IPS-18c (cell line): ENCODE measurements around the gene C10orf95.

Source experiments
- H3K4me3 ChIP-seq: 2 replicates; pipeline ENCODE4 v1.7.0; 2013; ENCODE audit warnings: low read depth, mild to moderate bottlenecking, low read length, moderate library complexity; ENCODE audit not compliant: insufficient read depth
- H3K9me3 ChIP-seq: one replicate; pipeline ENCODE4 v1.6.1; 2013; ENCODE audit warnings: mild to moderate bottlenecking, low read length, moderate library complexity; ENCODE audit not compliant: control insufficient read depth, insufficient read depth

Gene C10orf95

DNA sequence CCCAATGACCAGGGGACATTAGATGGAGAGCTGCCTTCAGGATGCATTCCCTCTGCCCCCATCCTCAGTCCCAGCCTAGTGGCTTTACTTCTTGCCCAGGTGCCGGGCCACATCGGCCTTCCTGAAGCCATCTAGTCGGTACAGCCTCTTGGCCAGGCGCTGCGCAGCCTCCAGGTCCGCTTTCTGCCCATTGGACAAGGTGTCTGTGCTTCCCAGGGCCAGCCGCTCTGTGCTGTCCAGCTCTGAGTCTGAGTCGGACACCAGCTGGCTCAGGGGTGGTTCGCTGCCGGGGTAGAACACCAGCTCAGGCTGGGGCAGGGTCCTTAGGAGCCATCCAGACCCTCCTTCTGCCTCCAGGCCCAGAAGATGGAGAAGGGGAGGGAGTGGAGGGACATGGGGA, 39.0 kb downstream of the C10orf95 start:
- Histone ChIP-seq H3K9me3 (no peaks in the 10 kb centered on the region), H3K4me3 (no peak overlapping the region)

DNA sequence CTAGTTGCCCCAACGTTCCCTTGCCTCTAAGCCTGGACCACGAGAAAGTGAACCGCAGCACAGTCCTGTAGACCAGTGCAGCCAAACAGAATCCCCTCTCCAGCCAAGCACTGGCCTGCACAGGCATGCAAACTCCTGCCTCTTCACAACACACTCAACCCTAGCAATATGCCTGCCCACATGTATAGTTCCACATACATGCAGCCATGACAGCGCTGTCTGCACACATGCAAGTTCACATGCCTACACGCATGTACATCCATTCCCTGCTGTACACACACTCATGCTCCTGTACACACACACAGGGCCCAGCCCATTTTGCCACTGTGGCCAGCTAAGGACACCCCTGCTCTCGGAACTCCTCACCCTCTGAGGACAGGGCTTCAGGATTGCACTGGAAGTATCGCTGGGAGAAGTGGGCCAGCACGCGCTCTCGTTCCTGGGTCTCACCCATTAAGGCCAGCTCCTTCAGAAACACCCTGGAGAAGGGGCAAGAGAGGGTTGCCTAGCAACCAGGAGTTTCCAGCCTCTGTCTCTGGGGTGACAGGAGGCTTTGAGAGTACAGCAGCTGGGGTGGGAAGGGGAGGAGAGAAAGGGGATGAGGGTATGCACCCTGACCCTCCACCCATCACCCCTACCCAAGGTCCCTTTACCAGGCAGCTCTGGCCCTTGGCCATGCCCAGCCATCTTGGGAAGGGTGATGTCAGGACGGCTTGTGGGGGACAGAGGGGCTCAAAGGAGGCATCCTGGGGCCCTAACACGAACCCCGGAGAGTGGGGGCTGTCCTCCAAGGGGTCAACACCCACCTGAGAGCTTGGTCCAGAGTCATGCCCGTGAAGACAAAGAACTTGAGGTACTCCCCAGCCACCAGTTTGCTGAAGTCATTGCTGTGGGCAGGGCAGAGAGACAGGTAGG, 39.7 kb downstream of the C10orf95 start:
- H3K4me3 ChIP-seq: peak overlapping the region; percentile 15; the same call in 1 of the 2 replicates
- no peaks in the 10 kb centered on the region for H3K9me3 ChIP-seq

DNA sequence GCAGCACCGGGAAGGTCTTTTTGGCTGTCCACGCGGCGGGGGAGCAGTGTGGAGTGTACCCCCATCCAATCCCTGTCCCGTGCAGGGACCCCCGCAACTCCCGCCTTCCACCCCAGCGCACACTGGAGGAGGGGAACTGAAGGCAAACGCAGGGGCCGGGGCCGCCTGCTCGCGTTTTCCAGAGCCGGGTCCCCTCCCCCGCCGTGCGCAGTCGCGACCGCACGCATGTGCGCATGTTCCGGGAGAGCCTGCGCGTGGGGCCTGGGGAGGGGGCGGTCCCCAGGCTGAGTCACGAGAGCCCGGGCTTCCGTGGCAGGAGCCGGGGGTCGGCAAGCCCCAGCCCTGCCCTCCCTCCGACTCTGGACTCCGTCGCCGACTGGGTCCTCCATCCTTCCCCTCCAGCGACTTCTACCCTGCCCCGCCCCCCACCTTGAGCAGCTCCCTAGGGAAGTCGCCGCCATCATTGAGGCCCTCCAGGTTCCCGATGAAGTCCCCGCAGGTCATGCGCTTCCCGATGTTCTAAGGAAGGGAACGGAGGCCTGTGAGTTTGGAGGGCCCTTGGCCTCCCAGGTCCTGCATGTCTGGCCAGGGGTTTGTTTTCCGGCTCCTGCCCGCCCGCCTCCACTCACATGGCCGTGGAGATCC, 40.8 kb downstream of the C10orf95 start:
- H3K9me3 ChIP-seq: no peaks in the 10 kb centered on the region
- peak overlapping the region; percentile 60 for H3K4me3 ChIP-seq

DNA sequence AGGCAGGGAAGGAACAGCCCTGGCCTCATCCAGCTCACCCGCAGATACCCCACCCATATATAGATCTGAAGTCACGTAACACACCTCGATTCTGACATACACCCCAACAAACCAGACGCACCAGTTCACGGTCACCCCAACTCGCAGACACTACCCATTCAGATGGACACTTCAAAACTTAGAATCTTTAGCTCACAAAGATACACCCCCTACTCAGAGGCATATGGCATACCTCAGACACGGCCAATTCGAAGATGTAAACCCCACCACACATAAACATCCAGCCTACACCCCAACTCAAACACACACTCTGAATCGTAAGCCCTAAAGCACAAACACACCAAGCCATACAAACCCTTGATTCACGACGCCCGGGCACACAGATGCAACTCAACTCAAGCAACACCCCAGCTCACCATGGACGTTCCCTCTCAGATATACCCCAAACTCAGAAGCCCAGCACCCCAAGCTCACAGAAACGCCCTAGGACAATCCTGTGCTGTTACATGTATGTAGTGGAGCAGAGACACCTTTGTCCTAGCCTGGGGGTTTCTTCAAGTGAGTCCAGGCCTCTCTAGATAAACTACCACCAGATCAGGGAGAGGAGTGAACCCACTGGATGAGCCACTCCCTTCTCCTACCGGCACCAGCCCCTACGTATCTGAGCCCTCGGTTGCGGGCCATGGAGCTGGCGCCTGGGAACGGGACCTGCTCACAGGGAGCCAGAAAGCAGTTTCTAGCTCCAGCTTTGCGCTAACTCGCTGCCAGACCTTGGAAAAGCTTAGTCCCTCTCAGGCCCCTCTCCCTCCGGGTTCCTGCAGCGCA, 41.5 kb downstream of the C10orf95 start:
- H3K4me3 ChIP-seq: peak overlapping the region; percentile 60
- no peaks in the 10 kb centered on the region for H3K9me3 ChIP-seq

DNA sequence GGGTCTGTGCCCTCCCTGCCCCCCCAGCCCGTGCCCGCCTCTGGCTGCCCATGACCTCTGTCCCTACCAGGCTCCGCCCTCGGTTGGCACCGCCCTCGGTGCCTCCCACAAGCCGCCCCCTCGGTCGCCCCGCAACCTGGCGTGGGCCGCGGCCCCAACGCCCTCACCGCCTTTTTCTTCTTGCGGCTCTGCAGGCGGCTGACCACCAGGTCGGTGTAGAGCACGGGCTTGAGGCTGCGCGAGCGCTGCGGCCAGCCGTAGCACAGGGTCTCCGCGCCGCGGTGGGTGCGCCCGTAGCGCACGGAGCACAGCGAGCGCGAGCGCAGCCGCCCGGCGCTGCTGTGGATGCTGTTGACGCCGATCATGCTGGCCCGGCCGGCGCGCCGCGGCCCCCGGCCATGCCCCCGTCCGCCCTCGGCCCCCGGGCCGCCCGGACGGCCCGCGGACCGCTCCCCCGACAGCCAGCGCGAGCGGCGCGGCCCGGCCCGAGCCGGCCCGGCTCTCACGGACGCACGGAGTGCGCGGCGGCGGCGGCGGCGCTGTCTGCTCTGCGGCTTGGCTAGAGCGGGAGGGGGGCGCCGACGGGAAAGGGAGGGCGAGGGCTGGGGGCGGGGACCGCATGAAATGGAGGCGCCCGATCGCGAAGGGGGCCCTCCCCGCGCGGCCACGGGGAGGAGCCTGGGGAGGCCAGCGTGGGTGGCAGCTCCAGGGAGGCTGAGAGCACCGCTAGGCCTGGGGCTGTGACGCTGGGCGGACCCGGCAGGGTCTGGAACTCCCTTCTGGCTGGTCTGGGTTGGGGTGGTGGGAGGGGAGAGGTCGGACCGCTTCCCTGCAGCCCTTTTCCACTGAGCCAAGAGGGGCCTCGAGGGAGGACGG, 42.4 kb downstream of the C10orf95 start:
- Histone ChIP-seq H3K9me3 (no peaks in the 10 kb centered on the region), H3K4me3 (peak overlapping the region; percentile 53)

DNA sequence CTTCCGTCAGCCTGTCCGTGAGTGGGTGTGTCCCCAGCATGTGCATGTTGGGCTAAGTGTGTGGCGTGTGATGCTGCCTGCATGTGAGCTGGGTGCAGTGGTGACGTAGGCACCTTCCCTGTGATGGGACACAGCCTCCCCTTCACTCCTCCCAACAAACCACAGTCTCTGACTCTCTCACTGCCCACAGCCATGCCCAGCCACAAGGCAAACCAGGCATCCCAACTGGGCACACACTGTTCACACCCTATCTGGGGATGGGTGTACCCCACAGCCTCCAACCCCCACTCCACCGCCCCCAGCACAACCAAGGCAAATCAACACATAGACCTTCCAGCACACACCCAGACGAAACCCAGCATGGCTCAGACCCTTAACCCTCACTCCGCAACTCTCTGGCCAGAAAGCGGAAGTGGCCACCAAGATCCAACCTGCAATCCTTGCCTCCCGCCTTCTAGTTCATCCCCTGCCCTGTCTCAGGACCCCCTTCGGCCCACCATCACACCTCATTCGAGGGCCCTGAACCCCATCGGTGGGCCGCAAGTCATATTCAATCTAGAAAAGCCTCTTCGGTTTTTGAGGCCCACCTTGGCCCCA, 43.1 kb downstream of the C10orf95 start:
- Histone ChIP-seq H3K4me3 (peak overlapping the region; percentile 53; the same call in 1 of the 2 replicates), H3K9me3 (no peaks in the 10 kb centered on the region)

DNA sequence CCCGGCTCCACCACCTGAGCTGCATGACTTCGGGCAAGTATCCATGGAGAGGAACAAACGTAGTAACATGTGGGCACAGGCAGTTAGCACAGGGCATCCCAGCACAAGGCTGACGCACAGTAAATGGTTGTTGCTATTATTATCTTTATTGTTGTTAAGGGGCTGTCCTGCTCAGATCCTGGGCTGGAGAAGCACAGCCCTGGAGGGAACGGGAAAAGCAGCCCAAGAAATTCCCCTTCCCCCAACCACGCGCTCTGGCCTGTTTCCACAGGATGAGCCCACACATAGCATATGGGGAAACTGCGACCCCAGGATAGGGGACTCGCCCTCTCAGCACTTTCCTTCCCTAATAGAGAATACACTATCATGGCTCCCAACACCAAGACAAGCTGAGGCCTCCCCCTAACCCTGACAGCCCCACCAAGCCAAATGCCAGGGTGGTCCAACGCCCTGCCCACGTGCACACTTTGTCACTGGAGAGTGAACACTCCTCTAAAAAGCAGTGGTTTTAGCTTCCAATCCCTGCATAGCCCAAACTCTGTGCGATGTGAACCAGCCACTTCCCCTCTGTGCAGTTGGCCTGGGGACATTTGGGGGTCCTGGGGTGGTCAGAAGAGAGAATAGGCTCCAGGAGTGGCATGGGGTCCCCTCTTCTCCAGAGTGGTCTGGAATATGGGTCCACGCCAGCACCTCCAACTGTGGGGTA, 43.8 kb downstream of the C10orf95 start:
- Histone ChIP-seq H3K4me3 (no peak overlapping the region), H3K9me3 (no peaks in the 10 kb centered on the region)

DNA sequence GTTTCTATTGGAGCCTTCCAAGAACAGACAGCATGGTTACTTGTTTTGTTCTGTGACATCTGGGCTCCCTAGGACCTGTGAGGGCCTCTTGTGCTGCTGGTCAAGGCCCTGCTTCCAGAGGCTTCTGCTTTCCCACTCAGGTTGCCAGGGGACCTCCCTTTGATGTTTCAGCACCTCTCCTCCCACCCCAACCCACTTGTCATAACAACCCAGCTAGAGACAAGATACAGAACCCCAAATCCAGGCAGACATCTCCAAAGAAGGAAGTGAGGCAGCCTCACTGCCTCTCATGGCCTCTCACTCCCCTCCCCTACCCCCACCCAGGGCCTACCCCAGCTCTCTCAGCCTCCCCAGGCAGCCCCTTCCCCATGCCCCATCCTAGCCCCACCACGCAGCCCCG, 44.5 kb downstream of the C10orf95 start:
- no peak overlapping the region for H3K4me3 ChIP-seq
- no peaks in the 10 kb centered on the region for H3K9me3 ChIP-seq

DNA sequence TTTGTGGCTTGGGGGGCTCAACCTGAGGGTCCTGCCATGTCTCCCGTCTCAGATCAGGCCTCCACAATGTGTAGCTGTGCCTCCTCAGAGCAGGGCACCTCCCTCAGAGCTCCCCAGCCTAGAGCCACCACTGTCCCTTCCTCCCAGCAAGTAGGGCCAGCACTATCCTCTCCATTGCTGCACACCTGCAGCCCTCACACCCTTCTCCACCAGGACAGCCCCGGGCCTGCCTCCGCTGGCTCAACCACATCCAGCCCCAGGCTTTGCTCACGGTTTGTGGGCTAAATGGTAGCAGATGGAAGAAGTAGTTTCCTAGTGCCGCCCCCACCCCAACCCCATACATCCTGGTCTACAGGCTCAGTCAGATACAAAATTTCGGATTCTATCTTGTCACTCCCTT, 45.7 kb downstream of the C10orf95 start:
- Histone ChIP-seq H3K9me3 (no peaks in the 10 kb centered on the region), H3K4me3 (no peak overlapping the region)

DNA sequence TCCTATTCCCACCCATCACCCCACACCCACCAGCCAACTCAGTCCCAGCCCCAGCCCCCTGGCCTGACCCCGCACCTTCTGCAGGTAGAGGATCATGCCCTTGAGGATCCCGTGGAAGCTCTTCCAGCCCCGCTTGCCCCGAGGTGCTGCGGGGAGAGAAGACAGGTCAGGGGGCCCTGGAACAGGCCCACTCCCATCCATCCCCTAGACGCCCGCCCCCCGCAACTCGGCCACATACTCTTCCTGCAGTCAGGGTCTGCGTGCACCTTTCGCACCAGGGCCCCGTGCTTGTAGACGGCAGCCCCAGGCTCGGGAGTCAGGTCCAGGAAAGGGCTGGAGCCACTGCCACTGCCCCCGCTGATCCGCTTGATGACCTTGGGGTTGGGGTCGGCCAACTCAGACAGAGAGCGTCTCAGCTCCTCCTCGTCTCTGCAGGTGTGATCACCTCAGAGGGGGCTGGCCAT, 46.2 kb downstream of the C10orf95 start:
- H3K4me3 ChIP-seq: no peak overlapping the region

DNA sequence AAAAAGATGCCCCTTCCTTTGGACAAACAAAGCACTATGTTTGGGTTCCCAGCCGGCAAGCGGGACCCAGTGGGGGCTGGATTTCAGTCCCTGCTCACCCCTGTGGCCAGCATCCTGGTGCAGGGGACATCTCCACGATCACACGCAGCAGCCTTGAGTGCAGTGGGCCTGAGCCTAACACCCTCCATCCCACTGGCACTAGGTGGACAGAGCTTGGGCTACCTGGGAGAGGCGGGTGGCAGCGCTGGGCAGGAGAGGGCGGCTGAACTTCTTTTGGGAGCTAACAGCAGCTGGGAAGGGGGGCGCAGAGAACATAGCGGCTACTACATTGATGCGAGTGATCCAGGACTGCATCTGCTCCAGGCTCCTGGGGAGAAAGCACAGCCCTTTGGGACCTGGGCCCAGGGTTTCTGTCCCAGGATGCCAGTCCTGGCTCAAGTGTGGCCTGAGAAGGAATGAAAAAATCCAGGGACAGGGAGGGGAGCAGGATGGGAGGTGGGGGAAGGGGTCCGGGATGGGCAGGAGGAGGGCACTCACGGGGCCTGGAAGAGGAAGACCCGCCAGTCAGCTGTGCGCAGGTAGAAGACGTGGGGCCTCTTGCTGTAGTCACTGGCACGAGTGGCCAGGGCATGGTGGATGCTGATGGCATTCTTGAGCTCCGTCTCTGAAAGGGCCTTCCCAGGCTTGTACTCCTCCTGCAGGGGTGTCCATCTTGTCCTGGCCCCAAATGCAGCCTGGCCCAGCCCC, 46.8 kb downstream of the C10orf95 start:
- H3K9me3 ChIP-seq: no peaks in the 10 kb centered on the region
- H3K4me3 ChIP-seq: no peak overlapping the region

More for the DNA sequence above, 46.2 kb downstream of the C10orf95 start:
- H3K9me3 ChIP-seq: no peaks in the 10 kb centered on the region

DNA sequence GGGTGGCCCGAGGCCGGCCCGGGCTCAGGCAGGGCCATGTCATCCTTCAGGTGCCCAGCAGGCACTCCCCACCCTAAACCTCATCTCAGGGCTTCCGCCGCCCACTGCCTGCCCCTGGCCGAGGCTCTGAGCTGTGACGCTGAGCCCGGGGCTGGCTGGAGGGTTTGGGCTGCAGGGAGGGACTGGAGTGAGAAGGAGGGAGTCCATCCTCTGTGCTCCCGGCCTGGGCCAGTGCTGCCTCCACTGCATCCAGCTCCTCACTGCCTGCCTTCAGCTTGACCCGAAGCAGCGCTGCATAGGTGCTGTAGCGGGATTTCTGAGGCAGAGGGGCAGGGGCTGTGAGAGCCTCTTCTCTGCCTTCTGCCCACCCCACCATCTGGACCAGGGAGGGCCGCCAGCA, 48.2 kb downstream of the C10orf95 start:
- no peaks in the 10 kb centered on the region for H3K9me3 ChIP-seq
- no peak overlapping the region for H3K4me3 ChIP-seq

DNA sequence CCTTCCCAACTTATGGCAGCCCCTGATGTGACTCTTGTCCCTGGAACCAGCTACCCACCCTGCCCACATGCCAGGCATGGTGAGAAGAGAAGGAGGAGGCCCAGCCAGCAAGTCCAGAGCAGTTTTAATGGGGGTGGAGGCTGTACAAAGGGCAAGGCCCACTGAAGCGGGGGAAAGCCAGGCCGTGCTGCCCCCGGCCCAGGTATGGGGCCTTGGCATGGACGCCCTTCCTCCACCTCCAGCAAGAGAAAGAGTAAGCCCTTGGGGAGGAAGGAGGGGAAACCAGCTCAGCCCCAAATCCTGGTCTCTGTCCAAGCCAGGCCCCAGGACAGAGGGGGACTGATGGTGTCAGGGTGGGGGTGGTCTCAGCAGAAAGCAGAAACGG, 48.8 kb downstream of the C10orf95 start:
- no peaks in the 10 kb centered on the region for H3K9me3 ChIP-seq
- H3K4me3 ChIP-seq: no peak overlapping the region

DNA sequence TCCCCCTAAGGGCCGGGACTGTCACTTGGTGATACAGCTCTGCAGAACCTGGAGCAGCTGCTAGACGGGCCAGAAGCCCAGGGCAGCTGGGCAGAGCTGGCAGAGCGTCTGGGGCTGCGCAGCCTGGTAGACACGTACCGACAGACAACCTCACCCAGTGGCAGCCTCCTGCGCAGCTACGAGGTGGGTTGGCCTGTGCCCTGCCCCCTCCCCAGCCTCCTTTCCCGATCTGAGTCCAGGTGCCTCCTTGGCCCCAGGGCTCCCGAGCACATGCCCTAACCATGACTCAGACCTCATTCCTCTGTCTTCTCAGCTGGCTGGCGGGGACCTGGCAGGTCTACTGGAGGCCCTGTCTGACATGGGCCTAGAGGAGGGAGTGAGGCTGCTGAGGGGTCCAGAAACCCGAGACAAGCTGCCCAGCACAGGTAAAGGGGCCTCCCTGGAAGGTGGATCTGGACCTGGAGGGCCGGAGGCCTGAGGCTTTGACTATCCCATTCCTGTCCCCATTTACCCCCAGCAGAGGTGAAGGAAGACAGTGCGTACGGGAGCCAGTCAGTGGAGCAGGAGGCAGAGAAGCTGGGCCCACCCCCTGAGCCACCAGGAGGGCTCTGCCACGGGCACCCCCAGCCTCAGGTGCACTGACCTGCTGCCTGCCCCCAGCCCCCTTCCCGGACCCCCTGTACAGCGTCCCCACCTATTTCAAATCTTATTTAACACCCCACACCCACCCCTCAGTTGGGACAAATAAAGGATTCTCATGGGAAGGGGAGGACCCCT, 49.4 kb downstream of the C10orf95 start:
- Histone ChIP-seq H3K4me3 (no peak overlapping the region), H3K9me3 (no peaks in the 10 kb centered on the region)

DNA sequence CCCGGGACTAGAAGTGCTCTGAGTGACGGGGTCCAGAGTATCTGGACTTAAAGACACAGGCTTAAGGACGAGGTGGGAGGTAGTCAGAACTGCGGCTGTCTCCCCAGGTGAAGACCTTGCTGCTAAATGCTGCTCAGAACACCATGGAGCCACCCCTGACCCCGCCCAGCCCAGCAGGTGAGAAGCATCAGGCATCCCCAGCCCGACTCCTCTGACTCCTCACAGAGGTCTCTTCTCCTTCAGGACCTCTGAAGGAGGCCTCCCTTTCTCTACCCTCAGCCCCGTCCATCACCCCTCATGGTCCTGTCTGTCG, 50.0 kb downstream of the C10orf95 start:
- H3K9me3 ChIP-seq: no peaks in the 10 kb centered on the region
- H3K4me3 ChIP-seq: no peak overlapping the region
